HG02642 (cell line): ENCODE data around the gene NWD2.

Source experiments
- ATAC-seq: cut with Tn5 transposase; IDR thresholded peaks from one replicate; pipeline ENCODE4 v1.9.1; 2021; ENCODE audit warnings: mild to moderate bottlenecking; ENCODE audit not compliant: unreplicated experiment, poor library complexity

The NWD2 gene

DNA sequence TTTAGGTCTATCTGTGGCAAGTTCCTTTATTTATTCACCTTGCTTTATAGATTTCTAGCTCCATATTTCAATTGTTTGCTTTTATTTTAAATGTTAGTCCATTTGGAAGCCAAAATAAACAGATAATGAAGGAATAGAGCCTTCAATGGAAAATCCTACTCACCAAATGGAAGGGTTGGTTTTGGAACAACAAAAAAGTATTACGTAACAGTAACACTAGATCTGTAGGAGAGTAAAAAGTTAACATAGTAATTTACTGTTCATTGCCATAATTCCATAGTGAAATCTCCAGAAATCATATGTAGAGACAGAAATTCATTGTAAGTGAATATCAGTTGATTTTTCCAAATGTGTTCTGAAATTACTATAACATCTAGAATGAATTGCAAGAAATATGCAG is 34.6 kb downstream of the NWD2 start:
- no peak for ATAC-seq

DNA sequence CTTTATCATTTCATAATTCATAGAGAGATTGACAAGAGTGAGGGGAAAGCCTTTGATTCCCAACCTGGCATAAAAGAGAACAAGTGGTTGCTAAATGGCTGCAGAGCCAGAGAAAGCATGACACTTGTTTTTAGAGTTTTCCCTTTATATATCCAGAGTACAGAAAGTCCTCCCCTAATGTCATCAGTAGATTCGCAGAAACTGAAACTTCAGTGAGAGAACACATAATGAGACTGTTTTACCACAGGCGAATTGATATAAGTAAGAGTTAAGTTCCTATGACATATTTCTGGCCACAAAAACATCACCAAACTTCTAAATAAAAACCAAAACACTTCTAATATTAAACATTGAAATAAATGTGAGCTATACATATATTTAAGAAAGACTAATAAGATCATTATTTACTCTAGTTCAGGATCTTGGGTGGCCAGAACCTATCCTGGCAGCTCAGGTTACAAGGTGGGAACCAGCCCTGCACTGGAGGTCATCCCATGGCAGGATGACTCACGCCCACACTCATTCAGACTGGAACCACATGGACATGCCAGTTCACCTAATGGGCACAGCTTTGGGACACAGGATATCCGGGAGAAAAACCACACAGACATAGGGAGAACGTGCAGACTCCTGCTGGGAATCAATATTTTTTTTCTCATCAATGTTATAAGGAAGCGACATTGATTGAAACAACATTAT is 35.5 kb downstream of the NWD2 start:
- ATAC-seq, result no peak

DNA sequence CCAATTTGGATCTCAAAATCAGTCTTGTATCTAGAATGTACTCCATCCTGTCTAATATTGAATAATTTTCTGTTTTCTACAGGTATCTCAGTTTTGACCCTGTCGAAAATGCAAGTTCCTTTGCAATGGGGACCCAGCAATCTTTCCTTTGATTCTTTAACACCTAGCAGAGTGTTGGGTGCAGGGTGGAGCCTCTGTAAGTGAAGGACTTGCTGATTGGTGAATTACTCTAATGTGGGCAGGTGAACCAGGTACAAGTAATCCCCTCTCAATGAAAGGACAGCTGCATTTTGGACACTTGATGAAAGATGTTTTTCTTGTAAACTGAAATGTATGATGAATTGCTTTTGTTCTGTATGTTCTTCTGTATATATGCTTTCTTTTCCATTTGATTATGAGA is 54.9 kb downstream of the NWD2 start:
- ATAC-seq, result no peak

DNA sequence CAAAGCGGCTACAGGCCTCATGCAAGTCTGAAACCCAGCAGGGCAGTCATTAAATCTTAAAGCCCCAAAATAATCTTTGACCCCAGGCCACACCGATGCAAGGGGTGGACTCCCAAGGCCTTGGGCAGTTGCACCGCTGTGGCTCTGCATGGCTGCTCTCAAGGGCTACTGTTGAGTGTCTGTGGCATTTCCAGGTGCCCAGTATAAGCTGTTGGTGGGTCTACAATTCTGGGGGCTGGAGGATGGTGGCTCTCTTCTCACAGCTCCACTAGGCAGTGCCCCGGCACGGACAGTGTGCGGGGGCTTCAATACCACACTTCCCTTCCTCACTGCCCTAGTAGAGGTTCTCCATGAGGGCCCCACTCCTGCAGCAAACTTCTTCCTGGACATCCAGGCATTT is 60.1 kb downstream of the NWD2 start:
- ATAC-seq, result no peak

DNA sequence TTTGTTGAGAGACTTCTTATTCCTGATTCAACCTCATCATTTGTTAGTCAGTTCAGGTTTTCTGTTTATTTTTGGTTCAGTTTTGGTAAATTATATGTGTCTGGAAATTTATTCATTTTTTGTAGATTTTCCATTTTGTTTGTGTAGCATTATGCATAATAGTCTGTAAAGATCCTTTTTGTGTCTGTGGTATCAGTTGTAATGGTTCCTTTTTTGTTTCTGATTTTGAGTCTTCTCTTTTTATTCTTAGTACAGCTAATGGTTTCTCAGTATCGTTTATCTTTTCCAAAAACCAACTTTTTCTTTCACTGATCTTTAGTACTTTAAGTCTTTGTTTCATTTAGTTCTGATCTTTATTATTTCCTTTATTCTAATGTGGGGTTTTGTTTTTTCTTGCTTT is 61.4 kb downstream of the NWD2 start:
- ATAC-seq, result no peak

DNA sequence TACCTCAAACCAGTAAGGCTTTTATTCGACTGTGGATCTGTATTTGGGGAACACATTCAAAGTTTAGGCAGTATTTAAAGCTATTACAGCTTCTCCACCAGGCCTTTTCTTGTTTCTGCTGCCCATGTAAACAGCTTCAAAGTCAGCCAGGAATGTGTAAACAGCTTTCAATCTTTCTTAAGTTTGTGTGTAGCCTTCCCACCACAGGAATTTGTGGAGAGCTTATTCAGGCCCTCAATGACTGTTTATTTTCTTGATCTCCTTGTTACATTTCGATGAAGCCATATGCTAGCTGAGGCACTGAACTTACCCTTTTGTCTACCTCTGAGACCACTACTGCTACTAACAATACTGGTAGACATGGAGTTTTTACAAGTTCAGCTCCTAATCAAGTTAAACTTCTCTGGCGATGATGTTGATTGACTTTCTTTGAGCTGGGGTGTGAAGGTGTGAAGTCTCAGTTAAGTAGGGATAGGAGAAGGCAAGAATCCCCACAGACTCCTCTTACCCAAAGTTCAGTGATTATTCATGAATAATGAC is 72.6 kb downstream of the NWD2 start:
- no peak for ATAC-seq

DNA sequence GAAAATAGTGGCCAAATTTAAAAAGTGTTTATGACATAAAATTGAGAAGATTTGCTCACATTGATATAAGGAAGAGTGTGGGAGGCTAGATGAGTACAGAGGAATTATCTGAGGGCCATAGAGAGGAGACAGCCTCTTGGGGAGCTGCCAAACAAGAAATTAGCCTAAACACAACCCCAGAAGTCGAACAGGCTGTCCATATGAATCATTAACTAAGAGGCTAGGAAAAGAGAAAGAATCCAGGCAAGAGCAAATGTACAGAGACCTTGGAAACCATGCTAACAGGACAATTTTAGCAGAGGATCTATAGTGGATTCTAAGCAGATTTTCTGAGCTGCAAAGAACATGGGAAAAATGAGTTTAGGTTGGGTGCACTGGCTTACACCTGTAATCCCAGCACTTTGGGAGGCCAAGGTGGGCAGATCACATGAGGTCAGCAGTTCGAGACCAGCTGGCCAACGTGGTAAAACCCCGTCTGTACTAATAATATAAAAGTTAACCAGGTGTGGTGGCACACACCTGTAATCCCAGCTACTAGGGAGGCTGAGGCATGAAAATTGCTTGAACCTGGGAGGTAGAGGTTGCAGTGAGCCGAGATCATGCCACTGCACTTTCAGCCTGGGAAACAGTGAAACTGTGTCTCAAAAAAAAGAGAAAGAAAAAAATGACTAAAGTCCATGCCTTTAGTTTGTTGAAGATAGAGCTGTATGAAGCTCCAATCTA is 76.1 kb downstream of the NWD2 start:
- ATAC-seq, result no peak

DNA sequence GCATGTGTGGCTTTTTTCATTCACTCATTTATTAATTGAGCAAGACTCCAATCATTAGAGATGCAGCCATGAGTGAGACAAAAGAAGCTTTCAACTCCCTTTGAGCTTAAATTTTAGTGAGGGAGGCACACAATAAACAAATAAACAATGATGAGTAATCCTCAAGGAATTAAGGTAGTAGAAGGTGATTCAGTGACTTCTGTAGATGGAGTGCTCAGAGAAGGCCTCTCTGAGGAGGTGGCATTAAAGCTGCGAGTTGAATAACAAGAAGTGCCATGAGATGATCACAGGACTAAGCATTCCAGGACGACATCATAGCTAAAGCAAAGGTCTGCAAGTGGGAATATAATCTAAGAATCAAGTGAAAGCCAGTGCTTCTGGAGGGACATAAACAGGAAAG is 77.6 kb downstream of the NWD2 start:
- ATAC-seq, result no peak

DNA sequence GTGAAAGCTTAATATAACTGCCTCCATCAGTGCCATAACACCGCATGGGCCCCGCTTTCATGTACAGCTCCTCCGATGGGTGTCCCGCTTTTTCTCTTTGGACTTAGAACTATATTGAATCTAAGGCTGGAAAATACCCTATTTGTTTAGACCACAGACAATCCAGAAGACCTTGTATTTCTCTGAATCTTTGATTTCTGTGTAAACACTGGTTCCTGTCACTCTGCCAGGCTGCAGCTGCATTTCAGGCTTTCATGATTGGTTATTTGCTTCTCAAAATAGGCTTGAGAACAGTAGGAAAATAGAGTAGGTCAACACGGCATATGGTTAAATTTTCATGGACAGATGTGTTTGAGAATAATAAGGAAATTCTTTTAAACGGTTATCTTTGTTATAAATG is 80.0 kb downstream of the NWD2 start:
- ATAC-seq, result no peak

DNA sequence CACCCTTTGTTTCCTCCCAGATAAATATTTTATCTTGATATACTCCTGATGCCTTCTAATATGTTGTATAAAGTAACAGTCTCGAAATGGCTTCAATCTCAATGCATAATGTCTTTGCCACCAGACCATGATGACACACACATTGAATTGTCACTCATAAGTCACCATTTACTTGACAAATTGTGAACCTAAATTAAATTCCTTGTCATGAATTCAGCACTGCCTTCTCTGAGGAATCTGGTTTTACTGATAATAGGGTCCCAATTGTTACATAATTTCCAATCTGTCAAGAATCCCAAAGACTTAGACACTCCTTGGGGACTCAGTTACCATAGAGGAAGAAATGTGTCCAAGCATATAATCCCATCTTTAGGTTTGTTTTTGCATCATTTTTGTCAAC is 82.3 kb downstream of the NWD2 start:
- ATAC-seq, result no peak

DNA sequence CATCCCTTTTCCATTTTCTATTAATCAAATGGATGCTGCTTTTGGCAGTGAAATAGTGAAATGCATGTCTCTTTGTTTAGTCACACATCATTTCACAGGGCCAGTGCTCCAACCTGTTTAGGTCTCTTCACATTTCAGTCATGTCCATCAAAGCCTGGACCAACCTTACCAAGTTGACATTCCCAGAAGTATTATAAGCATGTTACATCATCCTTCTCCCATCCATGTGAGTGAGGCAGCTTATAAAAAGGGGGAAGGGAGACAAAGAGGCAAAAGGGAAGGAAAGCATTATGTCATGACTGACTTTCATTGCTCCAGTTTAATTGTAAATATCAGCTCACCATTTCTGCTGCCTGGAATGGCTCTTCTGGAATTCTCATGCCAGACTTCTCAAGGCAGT is 94.4 kb downstream of the NWD2 start:
- no peak for ATAC-seq

DNA sequence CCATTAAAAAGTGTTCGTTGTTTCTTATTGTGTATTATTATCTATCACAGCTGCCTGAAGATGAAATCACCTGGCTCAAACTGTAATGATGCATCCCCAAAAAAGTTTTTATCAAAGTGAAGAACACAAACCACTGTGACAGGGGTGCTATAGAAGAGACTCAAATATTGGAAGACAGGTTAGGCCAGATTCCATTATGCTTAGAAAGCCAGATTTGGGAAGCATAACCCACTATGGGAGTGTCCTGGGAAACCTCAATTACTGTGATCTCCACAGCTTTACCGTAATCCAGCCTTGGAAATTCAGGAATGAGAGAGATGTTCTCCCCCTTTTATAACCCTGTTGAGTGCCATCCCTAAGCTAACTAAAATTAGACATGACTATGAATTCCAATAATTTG is 114.2 kb downstream of the NWD2 start:
- ATAC-seq, result no peak

DNA sequence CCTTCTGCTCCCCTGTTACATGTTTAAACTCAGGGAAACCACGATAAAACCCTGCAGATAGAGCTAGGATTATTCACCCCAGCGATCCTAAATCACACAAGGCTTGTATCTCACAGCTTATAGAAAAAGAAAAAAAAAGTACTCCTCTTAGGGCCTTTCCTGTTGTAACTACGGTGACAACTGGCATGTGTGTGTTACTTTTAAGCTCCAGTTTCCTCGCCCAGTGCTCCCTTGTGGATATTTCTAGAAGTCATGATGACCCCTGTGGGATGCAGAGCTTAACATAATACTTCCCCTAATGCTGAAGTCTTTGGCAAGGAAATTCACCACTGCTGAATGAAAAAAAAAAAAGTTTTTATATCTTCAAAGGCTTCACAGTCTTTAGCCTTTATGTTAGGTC is 114.7 kb downstream of the NWD2 start:
- ATAC-seq, result no peak

DNA sequence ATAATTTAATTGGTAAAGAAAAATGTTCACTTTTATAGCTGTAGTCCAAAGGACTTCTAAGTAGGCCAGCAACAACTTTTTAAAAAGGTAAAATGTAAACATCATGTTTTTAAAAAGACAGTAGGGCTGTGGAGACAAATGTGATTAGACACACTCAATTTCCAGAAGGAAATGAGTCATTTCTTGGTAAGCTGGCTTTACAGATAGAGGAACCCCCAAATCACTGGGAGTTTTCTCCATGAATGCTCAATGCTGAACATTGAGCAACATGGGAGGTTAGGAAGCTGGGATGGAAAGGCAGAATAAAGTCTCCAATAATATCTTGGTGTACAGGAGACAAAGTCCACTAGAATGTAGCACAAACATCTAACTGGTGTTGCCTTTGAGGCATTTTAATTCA is 121.3 kb downstream of the NWD2 start:
- ATAC-seq, result no peak

DNA sequence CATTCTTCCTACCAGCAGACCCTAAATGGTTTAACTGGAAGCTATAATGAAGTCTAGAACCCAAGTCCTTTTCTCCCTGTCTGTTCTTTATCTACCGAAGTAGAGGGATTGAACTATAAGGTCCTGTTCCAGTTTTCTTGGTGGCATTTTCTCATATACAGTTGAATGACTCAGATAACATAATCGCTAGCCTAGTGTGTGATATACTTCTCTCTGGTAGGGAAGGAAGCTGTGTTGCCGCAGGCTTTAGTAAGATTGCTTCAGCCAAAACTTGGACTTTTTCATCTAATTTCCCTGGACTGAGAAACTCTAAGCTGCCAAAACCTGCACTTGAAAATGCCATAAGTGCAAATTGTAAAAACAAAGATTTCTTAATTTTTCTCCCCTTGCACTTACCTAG is 123.4 kb downstream of the NWD2 start:
- ATAC-seq, result no peak

DNA sequence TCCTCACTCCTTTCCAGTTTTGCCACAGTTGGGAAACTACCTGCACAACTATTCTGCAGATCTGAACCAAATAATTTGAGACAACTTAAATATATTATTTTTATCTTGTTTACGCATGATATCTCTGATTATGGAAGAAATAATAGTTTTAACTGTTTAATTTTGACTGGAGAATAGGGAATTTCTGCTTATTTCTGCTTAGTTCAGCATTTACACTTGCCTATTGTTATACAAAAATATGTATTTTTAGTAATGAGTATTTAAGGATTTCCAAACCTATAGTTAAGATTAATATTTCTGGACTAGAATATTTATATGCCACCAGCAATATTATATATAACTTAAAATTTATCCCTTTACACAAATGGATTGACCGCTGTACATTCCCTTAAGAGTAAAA is 125.5 kb downstream of the NWD2 start:
- ATAC-seq, result no peak

DNA sequence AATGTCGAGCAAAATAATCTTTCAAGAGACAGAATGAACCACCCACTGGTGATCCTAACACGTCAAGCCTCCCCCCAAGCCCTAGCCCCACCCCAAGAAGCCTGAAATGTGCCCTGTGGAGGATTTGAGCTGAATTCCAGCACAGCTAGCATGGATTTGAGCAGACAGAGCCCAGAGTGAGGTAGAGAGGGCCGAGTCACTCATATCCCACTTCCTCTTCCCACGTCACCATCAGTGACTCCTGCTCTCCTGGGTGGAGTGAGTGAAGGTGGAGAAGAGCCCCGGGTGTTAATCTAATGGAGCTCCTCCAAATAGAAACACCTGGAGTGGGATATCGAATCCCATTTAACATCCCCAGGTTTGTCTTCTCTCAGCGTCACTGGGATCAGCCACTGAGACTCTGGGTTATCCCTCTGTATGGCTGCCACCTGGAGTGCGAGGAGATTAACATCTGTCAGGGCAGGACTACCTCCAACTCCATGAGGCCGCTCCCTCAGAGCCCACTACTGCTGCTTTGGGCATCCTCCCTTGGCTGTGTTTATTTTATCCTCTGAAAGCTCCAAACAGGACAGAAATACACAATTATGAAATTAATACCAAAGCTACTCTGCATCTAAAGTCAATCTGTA is 136.6 kb downstream of the NWD2 start:
- no peak for ATAC-seq

DNA sequence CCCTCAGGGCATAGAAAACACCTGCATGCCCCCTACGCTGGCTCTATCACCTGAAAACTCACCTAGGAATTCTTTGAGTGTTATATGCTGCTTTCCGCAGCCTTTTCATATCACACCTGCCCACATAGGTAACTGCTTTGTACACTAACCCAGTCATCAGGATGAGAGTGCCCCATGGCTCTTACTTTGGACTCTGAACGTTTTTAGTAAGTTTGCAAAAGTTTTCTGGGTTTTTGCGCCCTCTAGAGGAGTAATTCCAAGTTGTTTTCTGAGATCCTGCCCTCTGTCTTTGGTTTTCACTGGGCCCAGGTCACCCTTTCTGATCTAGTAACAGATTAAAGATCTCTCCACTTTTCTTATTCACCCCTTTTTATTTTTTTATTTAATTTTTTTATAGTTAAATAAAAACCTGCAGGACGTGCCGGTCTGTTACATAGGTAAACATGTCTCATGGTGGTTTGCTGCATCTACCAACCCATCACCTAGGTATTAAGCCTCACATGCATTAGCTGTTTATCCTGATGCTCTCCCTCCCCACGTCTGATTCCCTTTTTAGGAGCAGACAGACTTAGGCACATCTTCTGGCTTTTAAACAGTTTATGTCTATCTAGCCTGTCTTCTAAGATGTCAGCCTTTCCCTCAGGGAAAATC is 139.2 kb downstream of the NWD2 start:
- ATAC-seq, result no peak

DNA sequence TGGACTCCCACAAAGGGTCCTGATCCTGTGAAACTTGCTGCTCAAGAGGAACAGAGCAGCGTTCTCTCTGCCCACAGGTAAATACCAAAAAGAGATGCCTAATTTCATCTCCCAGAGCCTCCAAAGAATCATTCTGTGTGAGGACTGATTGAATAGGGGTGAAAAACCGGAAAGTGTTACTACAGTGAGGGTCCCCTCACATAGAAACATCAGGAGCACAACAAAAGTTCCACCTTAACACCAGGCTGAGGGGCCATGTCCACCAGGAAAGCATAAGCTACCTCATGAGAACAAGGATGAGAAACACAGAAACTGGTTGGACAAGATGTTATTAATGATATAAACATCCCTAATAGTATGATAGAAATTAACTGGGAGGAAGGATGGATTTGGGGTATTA is 140.9 kb downstream of the NWD2 start:
- ATAC-seq, result no peak

DNA sequence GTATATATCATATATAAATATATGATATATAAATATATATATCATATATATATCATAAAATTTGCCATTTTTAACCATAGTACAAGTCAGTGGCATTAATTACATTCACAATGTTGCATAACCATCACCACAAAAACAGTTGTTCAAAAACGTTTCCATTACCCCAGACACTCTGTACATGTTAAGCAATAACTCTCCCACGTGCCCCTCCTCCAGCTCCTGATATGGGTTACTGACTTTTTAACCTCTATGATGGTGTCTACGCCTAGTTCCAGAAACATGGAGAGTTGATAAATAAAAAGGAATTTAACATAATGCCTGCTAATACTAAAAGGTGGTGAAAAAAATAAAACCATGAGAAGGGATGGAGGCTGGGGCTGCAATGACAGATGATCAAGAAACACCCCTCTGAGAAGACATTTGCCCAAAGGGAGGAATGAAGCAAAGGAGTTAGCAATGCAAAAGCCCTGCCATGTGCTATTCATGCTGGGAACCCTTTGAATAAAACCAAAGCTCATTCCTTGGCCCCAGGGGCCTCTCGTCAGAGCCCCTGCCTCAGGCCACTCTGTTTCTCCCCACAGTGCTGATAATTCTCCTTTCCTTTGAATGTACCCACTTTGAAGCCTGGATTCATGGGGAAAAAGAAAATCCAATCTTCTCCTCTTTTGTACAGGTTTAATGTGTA is 144.3 kb downstream of the NWD2 start:
- ATAC-seq, result no peak
